HG02973 (cell line): Measurements from ENCODE around the gene PAX2.

Experiments used
- ATAC-seq: cut with Tn5 transposase; IDR thresholded peaks from one replicate; pipeline ENCODE4 v1.9.1; 2021; ENCODE audit warnings: moderate library complexity; ENCODE audit not compliant: unreplicated experiment

PAX2 gene

GRCh38 chr10:100750291-100751210 is 5.2 kb downstream of the PAX2 start:
- no peak for ATAC-seq

- no peak for ATAC-seq
Measured at GRCh38 chr10:100751211-100751933, 6.0 kb downstream of the PAX2 start.

GRCh38 chr10:100755821-100756220 is 10.4 kb downstream of the PAX2 start:
- no peak for ATAC-seq

GRCh38 chr10:100759331-100759730 is 13.9 kb downstream of the PAX2 start:
- ATAC-seq: no peak

- ATAC-seq: no peak
Measured at GRCh38 chr10:100760726-100761125, 15.3 kb downstream of the PAX2 start.

- no peak for ATAC-seq
Measured at GRCh38 chr10:100761191-100761590, 15.8 kb downstream of the PAX2 start.

GRCh38 chr10:100763043-100763747 is 17.8 kb downstream of the PAX2 start:
- ATAC-seq: no peak

- no peak for ATAC-seq
Measured at GRCh38 chr10:100766693-100767421, 21.5 kb downstream of the PAX2 start.

- no peak for ATAC-seq
Measured at GRCh38 chr10:100767422-100767775, 22.0 kb downstream of the PAX2 start.

GRCh38 chr10:100769481-100769880 is 24.1 kb downstream of the PAX2 start:
- no peak for ATAC-seq

GRCh38 chr10:100773646-100774045 is 28.3 kb downstream of the PAX2 start:
- no peak for ATAC-seq

GRCh38 chr10:100774223-100774622 is 28.8 kb downstream of the PAX2 start:
- no peak for ATAC-seq

- no peak for ATAC-seq
Measured at GRCh38 chr10:100774876-100775275, 29.5 kb downstream of the PAX2 start.

GRCh38 chr10:100775386-100775785 is 30.0 kb downstream of the PAX2 start:
- no peak for ATAC-seq

GRCh38 chr10:100775871-100776270 is 30.5 kb downstream of the PAX2 start:
- no peak for ATAC-seq

GRCh38 chr10:100776671-100777070 is 31.3 kb downstream of the PAX2 start:
- ATAC-seq: no peak

- ATAC-seq: no peak
Measured at GRCh38 chr10:100779329-100779728, 33.9 kb downstream of the PAX2 start.

- no peak for ATAC-seq
Measured at GRCh38 chr10:100780324-100780723, 34.9 kb downstream of the PAX2 start.

- ATAC-seq: no peak
Measured at GRCh38 chr10:100781145-100781665, 35.8 kb downstream of the PAX2 start.

- ATAC-seq: no peak
Measured at GRCh38 chr10:100782461-100783244, 37.3 kb downstream of the PAX2 start.
